ENCODE data around the gene CHRM1.

GRCh38 chr11:62908468-62909072 lies 12.6 kb downstream of the CHRM1 start:
- TF ChIP-seq CTCF (conservative IDR thresholded peaks at IDR 0.05; ENCODE audit: low read depth, low read length) (no peak), EZH2phosphoT487 (IDR thresholded peaks at IDR 0.05; ENCODE audit: borderline replicate concordance, low read length) (no peak)
